Left kidney (tissue), 2 donors: ENCODE measurements around the gene ANGPTL3. TPM values are rescaled to one million over a fixed set of nuclear protein-coding genes. Genes with fewer than 3 reads are reported as not detected.

Source experiments
- DNase-seq: peaks from one replicate; pipeline ENCODE4 v3.0.0-alpha.2; 2013
- polyA plus RNA-seq: library from polyadenylated mRNA; unstranded; fragments of 120-200 nt; gene quantifications from one replicate; pipeline ENCODE4 v1.2.1, GENCODE V29; 2013; ENCODE audit not compliant: insufficient read length

ANGPTL3 gene
- polyA plus RNA-seq, 1 donor: 8.9 TPM

DNA sequence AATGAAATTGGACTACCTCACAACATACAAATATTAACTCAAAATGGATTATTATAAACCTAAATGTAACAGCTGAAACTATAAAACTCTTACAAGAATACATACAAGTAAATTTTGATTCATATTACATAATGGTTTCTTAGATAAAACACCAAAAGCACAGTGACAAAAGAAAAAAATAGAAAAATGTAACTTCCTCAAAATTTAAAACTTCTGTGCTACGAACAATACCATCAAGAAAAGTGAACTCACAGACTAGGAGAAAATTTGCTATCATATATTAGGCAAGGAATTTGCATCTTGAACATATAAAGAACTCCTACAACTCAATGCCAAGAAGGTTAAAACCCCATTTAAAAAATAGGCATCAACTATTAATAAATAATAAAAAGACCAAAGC, 31.2 kb downstream of the ANGPTL3 start:
- DNase-seq: no peak

DNA sequence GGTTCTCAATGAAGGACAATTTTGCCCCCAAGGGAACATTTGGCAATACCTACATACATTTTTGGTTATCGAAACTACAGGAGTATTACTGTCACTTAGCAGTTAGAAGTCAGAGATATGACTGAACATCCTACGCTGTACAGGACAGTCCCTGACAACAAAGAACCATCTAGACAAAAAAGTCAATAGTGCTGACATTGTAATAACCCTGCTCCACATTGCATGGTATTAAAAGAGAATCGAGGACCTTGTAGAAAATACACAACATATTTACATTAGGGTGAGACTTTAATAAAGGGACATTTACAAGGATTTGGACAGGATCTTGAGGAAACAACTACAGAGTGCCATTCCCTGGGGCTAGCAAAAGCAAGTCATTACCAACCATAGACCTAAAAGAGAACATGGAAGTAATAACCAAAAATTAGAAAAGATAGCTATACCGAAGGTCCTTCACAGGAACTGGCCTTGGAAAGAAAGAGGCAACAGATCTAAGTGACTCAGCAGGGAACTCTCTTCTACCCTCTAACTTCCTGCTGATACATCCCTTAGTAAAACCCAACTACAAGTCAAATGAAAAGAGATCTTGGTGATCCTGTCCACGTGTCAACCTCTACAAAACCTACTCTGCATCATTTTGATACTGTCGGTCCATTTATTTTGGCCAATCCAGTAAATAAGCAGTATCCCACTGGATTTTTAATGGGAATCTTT, 40.2 kb downstream of the ANGPTL3 start:
- DNase-seq: no peak

GRCh38 chr1:62643283-62643682, 46.0 kb downstream of the ANGPTL3 start:
- no peak for DNase-seq

- no peak for DNase-seq
Observed at GRCh38 chr1:62652387-62652786, 55.1 kb downstream of the ANGPTL3 start.

- no peak for DNase-seq
Observed at GRCh38 chr1:62654744-62655143, 57.4 kb downstream of the ANGPTL3 start.

Other genes with a start within 250 kb of the ANGPTL3 start
- gene USP1, start 160.5 kb upstream of the ANGPTL3 start, polyA plus RNA-seq: 89.3 TPM
- gene DOCK7, start 90.9 kb downstream of the ANGPTL3 start, polyA plus RNA-seq: 74.6 TPM
- 19.2 TPM for gene ATG4C, start 186.6 kb downstream of the ANGPTL3 start, polyA plus RNA-seq